HG02610 (cell line): ENCODE measurements around the gene POLL.

ENCODE experiments used
- ATAC-seq: cut with Tn5 transposase; IDR thresholded peaks from one replicate; pipeline ENCODE4 v1.9.1; 2021; ENCODE audit warnings: mild to moderate bottlenecking, moderate library complexity; ENCODE audit not compliant: unreplicated experiment

The POLL gene

DNA sequence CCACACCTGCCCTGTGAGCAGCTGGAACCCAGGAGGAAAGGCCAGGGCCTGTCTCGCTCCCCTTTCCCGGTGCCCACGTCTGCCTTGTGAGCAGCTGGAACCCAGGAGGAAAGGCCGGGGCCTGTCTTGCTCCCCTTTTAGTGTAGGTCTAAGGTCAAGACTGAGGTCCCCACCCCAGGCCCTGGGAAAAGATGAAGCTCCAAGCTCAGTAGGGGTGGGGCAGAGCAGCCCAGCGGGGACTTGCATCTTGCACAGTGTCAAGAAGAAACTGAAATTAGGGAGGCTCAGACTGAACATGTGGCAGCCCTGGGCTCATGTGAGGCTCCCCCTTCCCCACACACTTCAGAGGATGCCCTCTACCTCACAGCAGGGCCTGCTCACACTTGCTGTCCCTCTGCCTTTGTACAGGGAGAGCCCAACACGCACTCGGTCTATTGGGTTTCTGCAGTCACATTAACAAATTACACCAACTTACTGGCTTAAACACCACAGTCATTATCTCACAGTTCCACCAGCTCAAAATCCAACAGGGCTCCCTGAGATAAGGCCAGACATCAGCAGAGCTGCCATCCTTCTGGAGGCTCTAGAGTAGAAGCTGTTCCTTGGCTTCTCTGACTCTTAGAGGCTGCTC, 12.4 kb downstream of the POLL start:
- no peak for ATAC-seq

DNA sequence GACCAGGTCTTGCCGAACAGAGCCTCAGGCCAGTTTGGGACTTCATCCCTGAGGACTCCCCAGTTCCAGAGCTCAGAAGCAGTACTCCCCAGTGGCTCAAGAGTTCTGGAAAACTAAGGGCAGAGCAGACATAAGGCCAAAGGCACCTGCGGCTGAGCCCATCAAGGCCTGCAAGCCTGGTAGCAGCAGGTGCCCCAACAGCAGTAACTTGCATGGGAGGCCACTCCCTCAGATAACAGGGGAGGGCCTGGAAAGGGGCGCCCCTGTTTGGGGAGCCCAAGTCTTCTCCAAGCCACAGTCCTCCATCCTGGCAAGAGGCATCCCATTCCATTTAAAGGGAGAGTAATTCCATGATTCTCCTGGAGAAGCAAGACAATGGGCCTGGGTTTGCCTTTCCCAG, 13.0 kb downstream of the POLL start:
- ATAC-seq, result no peak

GRCh38 chr10:101573885-101574753, 13.9 kb downstream of the POLL start:
- no peak for ATAC-seq

- no peak for ATAC-seq
Measured at GRCh38 chr10:101572785-101573184, 15.3 kb downstream of the POLL start.

GRCh38 chr10:101572126-101572525, 15.9 kb downstream of the POLL start:
- no peak for ATAC-seq

- ATAC-seq, result no peak
Measured at GRCh38 chr10:101571271-101571925, 16.7 kb downstream of the POLL start.

DNA sequence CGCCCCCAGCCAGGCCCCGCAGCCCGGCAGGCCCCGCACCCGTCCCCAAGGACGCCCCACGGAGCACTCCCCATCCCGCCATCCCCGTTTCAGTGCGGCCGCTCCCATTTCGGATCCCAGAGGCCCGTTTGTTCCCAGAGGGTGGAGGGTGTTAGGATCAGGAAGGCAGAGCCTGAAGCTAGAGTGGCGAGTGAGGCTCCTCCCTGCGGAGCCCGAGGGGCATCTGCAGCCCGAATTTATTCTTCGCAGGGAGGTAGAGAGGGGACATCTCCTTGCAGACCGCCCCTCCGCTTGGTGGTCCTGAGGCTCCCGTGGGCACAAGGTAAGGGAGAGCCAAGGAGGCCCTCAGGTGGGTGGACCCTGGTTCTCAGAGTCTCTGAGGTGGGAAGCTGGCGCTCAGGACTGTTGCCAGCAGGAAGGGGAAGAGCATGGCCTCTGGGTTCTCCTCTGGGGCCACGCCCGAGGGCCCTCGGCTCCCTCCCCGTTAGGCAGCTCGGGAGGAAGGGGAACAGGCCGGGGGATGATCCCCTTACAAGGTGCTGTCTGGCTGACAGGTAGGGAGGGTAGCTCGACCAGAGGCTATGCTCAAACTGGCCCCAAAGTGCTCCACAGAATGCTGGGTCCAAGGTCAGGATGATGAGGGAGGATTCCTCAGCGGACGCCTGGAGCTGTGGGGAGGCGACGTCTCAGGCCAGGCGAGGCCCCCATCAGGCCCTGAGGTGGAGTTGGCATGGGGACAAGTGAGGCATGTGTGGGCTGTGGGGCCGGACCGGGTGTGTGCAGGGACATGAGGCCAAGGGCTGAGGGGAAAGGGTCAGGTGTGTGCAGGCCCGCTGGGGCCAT, 17.4 kb downstream of the POLL start:
- peak; percentile 15 for ATAC-seq

DNA sequence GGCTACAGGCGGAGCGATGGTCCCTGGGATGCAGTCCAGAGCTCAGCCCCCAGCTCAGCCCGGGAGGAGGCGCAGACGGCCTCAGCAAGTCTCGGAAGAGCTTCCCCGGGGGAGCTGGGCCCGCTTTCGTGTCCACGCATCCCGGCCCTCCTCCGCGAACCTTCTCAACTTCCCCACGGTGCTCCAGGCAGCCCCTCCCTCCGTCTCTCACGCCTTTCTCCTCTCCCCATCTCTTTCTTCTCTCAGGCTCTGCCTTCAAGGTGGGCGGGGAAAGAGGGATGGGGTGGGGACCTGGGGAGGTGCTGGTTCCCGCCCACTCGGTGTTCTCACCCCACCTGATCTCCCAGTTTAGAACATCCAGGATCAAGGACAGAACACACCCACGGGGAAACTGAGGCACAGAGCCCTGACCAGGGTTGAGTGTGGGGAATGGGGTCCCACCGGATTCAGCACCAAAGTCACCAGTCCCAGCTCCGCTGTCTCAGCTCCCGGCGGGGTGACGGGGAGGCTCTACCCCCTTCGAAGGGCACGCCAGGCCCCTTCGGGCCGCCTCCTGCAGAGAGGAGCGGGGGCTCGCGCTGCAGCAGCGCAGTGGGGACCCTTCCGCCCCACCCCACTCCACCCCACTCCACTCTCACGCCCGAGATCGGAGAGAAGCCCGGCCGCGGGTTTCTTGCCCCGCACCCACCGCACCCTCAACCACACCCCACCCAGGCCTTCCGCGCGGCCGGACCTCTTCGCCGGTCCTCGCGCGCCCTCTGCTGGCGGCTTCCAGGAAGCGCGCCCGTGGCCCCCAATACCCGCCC, 18.2 kb downstream of the POLL start:
- ATAC-seq, result peak; percentile 57

DNA sequence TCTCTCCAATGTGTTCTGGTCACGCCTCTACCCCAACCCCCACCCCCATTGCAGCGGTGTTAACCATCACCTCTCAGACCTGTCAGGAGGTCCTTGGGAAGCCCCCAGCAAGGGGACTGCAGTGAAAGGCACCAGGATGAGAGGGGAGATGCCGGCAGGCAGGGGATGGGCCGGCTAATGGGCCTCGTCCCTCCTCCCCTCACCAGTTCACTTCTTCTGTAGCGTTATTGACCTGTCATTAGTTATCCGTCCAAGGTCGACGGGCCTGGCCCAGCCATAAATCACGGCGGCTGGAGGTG, 18.8 kb downstream of the POLL start:
- ATAC-seq, result no peak

DNA sequence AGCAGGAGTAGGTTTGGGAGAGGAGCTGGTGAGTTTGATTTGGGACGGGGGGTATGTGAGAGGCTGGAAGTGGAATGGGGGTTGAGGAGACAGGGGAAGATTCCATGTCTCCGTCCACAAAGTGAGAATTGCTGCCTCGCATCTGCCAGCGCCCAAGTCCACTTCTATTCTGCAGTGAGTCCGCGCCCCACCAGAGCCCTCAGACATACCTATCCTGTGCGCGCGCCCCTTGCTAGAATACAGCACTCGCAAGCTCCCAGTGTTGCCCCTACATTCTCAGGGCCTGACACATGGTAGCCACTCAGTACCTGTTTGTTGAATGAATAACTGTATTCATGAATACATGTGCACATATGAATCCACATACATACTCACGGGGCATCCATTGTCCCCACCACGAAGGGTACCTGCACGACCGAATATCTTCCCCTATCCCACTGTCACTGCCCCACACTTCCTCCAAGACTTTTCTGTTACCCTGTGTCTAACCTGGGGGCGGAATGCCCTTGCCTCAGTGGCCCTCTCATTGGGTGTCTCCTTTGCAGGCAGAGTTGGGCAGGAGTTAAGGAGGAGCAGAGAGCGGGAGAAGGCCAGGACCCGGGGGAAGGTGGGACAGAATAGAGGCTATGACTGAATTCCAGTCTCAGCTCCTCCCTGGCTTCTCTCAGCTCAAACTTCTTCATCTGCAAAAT, 19.9 kb downstream of the POLL start:
- ATAC-seq, result no peak

DNA sequence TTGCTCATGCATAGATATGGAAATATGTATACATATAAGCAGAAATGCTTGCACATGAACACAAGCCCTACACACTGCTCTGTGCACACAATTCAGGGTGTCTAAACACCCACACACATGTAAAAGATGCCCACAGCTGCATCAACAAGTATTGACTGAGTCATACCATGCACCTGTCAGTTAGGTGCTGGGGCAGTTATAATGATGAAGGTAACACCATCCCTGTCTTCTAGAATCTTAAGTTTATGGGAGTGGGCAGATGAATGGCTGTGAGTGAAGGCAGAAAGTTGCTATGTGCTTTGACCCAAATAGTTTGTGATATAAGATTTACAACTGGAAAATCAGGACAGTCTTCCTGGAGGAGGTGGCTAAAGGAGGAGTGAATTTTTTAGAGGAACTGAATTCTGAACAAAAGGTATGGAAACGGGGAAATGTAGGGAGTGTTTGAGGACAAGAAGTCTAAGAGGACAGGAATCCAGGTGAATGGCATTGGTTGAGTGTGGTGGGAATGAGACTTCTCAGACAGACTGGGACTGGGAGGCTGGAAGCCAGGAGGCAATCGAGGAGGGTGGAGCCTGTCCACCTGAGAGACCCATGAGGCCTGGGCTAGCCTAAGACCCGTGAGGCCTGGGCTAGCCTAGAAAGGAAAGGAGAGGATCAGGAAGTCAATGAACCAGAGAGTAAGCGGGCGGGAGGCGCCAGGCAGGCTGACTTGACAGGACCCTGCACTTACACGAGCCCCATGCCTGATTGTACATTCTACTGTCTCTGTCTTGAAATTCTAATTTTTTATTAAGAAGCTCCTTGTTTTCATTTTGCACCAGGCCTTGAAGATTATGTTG, 20.7 kb downstream of the POLL start:
- no peak for ATAC-seq

DNA sequence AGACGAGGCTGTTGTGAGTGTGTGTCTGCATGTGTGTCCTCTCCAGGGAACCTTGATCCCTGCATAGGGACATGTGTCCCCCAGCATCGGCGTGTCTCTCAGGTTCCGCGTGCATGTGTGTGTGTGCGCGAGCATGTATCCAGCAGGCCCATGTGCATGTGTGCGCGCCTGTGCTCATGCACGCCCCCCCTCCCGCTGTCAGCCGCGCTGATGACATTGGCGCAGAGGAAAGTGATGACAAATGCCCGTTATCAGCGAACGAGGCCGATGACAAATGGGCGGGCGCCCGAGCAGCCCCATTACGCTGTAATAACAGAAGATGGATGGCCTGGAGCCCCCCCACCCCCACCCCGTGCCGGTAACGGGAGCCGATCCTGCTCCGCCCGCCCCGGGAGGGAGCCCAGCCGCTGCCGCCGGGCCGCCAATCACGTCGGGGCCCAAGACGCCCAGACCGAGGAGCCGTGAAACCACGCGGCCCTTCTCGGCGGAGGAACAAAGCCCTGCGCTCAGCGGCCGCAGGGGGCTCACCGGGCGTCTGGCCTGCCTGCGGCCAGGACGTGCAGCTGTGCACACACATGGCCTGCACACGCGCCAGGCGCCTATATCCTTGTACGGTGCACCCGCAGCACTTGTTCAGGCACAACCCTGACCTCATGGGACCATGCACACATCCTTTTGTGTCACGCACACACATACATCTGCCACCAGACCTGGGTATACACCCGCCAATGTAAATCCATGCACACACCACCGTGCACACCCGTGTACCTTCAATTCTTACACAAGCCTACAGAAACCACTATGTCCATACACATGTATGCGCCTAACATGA, 21.5 kb downstream of the POLL start:
- no peak for ATAC-seq

DNA sequence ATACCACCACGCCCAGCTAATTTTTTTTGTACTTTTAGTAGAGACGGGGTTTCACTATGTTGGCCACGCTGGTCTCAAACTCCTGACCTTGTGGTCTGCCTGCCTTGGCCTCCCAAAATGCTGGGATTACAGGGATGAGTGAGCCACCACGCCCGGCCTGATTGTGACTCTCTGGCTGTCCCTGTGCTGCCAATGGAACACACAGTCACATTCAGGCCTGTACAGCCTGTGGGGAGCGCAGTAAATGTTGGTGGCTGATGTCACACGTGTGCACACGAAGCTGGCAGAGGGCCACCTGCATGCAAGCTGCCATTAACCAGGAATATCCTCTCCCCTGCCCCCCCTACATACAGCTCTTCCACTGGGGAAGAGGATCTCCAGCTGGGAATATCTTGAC, 22.1 kb downstream of the POLL start:
- ATAC-seq, result no peak

DNA sequence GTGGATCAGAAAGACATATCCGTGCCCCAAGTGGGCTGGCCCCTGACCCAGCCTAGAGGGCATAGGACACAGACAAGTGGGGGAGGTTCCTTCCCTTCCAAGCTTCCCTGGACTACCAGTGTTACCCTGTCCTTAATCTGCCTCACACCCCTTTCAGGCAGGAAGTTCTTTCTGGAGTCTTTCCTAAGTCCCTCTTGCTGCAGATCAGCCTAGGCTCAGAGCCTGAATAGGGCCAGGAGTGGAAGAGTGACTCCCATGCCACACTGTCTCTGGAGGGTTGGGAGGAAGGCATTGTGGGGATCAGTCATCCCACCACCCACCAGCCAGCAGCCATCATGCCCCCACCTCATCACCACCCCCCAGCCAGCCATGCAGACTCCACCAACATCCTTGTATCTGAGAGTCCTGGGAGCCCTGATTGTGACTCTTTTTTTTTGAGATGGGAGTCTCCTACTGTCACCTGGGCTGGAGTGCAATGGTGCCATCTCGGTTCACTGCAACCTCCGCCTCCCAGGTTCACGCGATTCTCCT, 22.6 kb downstream of the POLL start:
- ATAC-seq, result no peak

- ATAC-seq, result no peak
Measured at GRCh38 chr10:101564490-101564991, 23.5 kb downstream of the POLL start.

DNA sequence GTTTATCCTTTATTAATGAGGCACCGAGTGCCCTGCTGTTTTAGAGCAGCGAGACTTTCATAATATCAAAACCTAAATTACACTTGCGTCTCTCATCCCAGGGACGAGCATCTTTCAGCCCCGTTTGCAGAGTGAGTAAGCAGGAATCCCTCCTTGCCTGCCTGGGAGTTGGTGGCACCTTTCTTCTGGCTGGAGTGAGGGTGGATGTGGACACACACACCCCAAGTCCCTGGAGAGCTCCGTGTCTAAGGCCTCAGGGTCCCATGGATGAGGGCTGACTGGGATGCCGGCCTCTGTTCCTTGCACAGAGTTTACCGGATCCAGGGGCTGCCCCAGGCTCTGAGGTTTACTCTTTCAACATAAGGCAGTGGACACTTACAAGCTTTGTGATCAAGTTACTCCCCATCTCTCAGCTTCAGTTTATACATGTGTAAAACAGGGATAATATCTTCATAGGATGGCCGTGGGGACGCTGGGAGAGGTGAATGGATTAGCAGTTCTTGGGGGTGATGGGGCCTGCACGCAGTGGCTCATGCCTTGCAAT, 24.5 kb downstream of the POLL start:
- ATAC-seq, result no peak

DNA sequence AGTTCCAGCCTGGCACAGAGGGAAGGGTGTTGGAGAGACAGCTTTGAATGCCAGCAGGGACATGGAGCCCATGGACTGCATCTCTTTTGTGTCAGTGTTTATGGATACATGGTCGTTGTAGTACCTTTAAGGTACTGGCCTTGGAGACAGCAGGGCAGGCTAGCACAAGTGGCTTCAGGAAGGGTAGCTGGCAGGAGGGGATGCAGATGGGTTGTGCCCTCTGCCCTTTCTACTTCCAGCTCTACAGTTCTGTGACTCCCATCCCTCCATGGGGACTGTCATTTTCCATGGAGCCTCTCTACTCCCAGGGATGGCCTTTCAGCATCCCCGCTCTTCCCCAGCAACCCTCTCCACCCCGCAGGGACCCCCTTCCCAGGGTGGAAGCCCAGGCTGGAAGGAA, 25.1 kb downstream of the POLL start:
- no peak for ATAC-seq
